SK-N-DZ (cell line): ENCODE measurements around the gene CYB561A3. TPM values are rescaled to one million over a fixed set of nuclear protein-coding genes. Genes with fewer than 3 reads are reported as not detected.
"Not testable (repeated sequence)": the region's sequence is repeated elsewhere in the genome, so short reads cannot be mapped to it uniquely, and the experiment has no call there.

Source experiments
- DNase-seq: peaks from one replicate; pipeline ENCODE4 v3.0.0-alpha.2; 2015; ENCODE audit warnings: low spot score
- polyA plus RNA-seq, 2 experiments: library from polyadenylated mRNA; depleted of rRNA; stranded (reverse); fragments of >200 nt; gene quantifications; 2 replicates each; pipeline ENCODE4 v1.2.3, GENCODE V29; 2014

The CYB561A3 gene
- 24.9 and 25.5 TPM in 2 replicates for polyA plus RNA-seq (2014; cell fraction: cytosol; rRNA removed)
- polyA plus RNA-seq (2014; cell fraction: nucleus; rRNA removed): 34.9 and 47.1 TPM in 2 replicates

DNA sequence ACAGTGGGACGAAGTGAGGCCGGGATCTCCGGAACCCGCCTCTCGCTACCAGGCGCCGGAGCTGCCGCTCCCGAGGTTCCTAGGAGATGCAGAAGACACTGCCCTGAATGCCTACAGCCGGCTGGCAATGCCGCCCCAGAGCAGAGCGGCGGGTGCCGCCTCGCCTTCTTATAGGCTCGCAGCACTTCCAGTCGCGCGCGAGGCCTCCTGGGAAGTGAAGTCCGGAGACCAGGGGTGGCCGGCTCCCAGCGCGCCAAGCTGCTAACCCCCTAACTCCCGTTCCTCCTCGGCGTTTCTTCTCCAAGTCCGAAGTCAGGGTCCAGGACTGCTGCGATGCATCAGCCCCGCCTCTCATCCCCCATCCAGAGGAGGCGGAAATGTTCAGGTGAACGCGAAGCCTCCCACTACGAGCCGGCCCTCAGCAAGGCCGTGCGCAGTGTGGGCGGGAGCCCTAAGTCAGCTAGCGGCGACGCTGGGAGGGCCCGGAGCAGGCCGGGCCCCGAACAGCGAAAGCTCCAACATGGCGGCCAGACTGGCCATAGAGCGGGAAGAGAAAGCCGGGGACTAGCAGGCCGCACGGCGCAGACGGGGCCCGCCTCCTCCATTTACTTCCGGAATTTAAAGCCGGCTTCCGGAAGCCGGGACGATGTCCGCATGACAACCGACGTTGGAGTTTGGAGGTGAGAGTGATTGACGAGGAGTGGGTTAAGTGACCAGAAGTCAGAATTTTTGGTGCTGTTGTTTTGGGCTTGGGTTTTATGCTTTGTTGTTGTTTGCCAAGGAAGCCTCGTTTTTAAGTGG lies at the start of gene CYB561A3, which contains the start of gene TMEM138:
Gene CYB561A3, minus strand, starts transcription at position 142 of the 801 bp plus-strand sequence. CDS start 5,169 bp downstream, outside the sequence.
Gene TMEM138, plus strand, starts transcription at position 634 of the 801 bp plus-strand sequence. CDS start 2,017 bp downstream, outside the sequence.
- peak; percentile 95 for DNase-seq

- no peak for DNase-seq
Observed at GRCh38 chr11:61406991-61407728, 45.5 kb upstream of the CYB561A3 start.

DNA sequence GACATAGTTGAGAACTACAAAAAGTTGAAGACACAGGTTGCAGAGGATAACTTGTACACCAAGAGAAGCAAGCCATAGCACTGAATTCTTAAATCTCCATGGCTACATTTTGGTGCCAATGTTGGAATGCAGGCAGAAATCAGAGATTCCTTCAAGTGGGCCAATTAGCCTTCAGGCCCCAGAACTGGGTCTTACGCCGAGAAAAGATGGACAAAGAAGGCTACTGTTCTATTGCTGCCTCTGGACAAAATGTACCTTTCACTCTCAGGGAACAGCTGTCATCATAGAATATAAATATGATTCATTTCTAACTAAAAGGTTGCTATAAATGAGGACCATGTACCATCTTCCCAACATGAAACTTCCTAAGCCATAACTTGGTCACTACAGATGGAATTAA lies 44.4 kb upstream of the CYB561A3 start:
- DNase-seq: no peak

GRCh38 chr11:61404641-61405040 lies 43.0 kb upstream of the CYB561A3 start:
- no peak for DNase-seq

DNA sequence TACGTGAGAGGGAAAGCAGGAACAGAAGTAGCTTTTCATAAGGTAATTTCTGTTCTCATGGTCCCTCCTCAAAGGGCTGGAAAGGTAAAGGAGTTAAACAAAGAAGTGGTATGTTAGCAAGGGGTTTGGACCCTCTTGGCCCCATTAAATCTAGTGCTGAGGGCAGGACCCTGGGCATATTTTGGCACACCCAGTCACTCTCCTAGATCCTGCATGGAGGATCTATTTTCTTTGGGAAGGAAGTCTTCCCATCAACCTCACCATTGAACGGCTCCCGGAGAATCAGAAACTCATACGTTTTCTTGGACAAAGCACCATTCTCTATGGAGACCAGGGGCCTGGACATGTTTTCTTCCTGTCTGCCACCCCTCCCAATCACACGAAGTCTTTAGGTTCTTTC lies 42.4 kb upstream of the CYB561A3 start:
- no peak for DNase-seq

- DNase-seq: no peak
Observed at GRCh38 chr11:61403658-61404057, 42.0 kb upstream of the CYB561A3 start.

DNA sequence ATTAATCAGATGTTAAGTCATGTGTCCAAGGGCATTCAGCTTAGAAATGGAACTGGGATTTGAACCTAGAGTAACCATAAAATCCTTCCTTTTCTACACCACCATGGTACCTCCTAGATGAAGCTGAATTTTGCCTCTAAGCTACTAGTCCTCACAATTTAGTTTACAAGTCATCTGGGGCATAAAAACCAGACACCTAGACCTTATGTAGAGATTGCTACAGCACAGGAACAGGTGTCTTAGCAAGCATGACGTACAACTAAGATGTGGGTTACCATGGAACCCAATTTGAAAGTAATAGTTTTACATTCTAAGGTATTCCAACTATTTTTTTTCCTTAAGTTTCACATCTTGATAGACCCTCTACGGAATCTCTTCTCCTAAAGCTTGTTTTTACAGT lies 39.9 kb upstream of the CYB561A3 start:
- DNase-seq: no peak

DNA sequence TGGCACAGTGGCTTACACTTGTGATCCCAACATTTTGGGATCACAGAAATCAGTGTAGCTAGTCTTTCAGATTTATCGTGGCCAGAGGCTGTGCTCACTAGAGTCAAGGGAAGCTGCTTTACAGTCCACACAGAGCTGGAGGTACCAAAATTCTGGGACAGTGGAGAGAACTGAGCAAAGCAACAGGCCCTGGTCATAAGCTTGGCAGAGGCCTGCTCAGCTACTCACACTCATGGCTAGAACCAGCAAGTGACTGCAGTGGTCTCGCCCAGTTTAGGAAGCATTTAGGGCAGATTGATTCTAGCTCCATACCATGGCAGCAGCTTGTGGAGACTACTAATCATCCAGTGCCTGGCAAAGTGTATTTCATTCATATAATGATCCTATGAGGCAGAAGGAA lies 39.5 kb upstream of the CYB561A3 start:
- DNase-seq: no peak

- peak; percentile 25 for DNase-seq
Observed at GRCh38 chr11:61392981-61393595, 31.4 kb upstream of the CYB561A3 start.

GRCh38 chr11:61390161-61390560 lies 28.5 kb upstream of the CYB561A3 start:
- no peak for DNase-seq

- DNase-seq: no peak
Observed at GRCh38 chr11:61384271-61385242, 22.9 kb upstream of the CYB561A3 start.

- not testable (repeated sequence) for DNase-seq
Observed at GRCh38 chr11:61383859-61384258, 22.2 kb upstream of the CYB561A3 start.

GRCh38 chr11:61380884-61381283 lies 19.2 kb upstream of the CYB561A3 start:
- no peak for DNase-seq

GRCh38 chr11:61378713-61379313 lies 17.1 kb upstream of the CYB561A3 start:
- no peak for DNase-seq

DNA sequence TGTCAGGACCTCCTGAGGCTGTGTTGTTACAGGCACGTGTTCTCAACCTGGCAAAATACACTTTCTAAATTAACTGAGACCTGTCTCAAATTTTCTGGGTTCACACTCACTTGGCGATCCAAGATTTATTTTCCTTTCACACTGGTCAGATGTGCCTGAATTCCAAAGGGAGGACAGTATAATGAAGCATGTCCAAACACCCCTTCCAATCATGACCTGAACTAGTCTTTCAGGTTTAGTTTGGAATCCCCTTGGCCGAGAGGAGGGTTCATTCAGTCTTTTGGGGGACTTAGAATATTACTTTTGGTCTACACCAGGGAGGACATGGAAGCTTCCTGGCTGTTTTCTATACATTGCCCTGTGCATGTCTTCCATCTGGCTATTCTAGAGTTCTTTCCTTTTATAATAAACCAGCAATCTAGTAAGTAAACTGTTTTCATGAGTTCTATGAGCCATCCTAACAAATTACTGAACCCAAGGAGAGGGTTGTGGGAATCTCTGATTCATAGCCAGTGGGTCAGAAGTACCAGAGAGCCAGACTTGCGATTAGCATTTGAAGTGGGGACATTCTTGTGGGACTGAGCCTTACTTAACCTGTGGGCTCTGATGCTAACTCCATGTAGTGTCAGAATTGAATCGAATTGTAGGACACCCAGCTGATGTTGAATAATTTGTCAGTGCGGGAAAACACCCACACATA lies 15.9 kb upstream of the CYB561A3 start:
- no peak for DNase-seq

DNA sequence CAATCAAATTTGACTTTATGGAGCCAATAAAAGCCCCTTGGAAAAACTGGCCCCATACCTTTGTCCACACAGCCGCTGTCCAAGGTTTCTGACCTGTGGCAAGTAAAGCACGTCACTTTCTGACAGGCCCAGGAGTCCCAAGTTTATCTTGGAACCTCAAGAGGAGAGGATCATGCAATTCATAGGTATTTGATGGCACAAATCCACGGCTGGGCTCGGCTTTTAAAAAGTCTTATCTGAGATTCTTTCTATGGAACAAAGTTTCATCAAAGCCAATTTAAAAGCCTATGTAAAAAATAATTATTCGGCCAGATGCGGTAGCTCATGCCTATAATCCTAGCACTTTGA lies 14.1 kb upstream of the CYB561A3 start:
- DNase-seq: no peak

GRCh38 chr11:61372659-61373420 lies 11.2 kb upstream of the CYB561A3 start:
- no peak for DNase-seq

- no peak for DNase-seq
Observed at GRCh38 chr11:61370349-61371005, 8.8 kb upstream of the CYB561A3 start.
